ENCODE measurements around the gene NOVA2. TPM values are rescaled to one million over a fixed set of nuclear protein-coding genes. Genes with fewer than 3 reads are reported as not detected.

NOVA2 gene
- polyA plus RNA-seq, 4 donors = 2.8 to 4.8 (median 3.8) TPM

DNA sequence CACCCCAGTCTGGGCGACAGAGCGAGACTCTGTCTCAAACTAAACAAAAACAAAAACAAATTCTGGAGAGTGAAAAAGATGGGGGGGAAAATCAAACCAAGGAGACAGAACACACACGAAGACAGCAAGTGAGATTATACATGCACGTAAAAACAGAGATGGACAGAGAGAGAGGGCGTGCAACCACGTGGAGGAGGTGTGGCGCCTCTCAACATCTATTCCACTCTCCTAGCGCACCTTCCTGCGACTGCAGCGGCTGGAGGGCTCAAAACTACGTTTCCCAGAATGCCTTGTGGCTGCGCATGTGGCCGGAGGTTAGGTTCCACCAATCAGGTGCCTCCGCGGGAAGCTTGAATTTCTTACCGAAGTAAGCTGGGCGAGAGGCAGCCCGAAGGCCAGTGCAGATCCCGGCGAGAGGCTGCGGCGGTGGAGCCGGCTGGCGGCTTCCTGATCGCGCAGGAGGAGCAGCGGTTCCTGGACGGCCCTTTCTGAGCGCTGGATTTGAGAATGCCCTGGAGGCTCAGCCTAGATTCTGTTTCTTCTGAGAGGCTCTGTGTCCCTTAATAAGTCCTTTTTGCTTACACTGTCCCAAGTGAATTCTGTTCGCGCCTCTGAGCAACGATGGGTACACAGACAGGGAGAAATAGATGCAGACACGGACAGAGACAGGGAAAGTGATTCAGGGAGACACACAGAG lies 46.0 kb downstream of the NOVA2 start:
- peak; percentile 71 to 82 (median 72) for DNase-seq (ENCODE audit: low read depth in 4 of 4, low spot score in 3 of 4)

DNA sequence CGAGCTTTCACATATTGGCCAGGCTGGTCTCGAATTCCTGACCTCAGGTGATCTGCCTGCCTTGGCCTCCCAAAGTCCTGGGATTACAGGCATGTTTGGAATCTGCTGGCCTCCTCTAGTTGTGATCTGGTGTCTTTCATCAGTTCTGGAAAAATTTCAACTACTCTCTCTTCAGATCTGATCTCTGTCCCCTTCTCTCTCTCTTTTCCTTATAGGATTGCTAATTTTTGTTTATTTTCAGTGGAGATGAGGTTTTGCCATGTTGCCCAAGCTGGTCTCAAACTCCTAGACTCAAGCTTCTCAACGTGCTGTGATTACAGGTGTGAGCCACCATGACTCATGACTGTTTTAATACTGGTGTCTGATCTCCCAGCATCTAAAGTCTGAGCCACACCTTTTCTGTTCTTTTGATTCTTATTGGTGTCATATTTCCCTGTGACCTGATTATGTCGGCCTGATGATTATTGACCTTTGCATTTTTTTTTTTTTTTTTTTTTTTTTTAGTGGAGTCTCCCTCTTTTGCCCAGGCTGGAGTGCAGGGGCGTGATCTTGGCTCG lies 48.7 kb downstream of the NOVA2 start:
- no peak for DNase-seq (ENCODE audit: low read depth in 4 of 4, low spot score in 3 of 4)

DNA sequence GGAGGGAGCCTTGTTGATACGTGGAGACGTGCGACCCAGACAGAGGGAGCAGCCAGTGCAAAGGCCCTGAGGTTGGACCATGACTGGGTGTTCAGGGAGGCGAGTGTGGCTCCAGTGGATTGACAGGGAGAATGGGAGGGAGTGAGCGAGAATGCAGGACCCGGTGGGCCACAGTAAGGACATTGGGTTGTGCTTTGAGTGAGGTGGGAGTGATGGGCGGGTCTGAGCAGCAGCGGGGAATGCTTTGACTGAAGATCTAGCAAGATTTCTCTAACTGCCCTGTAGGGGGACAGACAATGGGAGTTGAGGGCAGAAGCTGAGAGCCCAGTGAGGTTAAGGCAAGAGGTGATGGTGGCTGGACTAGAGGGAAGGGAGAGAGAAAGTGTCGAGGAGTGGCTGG lies 51.4 kb downstream of the NOVA2 start:
- DNase-seq (ENCODE audit: low read depth in 4 of 4, low spot score in 3 of 4) = no peak

DNA sequence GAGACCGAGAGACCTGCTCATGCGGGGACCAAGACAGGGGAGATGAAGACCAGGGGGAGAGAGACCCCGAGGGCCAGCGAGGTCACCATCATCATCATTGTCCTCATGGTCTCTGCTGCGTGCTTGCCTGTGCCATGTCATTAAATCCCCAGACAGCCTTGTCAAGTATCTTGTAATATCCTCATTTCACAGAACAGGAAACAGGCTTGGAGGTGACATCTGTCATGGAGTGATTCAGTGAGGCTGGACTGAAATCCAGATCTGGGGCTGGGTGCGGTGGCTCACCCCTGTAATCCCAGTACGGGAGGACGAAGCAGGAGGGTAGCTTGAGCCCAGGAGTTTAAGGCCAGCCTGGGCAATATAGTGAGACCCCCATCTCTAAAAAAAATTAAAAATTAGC lies 53.2 kb downstream of the NOVA2 start:
- no peak for DNase-seq (ENCODE audit: low read depth in 4 of 4, low spot score in 3 of 4)

DNA sequence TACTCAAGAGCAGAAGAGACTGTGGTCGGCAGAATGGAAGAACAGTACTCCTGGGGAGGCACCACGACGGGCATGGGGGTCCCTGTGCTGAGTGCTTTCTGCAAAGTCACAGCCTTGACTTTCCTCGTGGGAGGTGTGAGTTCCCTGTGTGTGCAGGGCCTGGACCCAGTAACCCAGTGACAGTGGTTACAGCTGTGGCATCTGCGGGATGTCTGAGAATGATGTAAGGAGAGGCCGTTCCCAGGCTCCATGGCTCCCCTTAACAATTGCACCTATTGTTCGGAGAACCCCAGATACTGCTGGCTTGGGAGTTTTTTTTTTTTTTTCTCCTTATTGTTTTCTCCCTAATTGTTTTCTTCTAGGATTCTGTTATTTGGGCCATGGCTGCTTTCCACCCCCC lies 54.0 kb downstream of the NOVA2 start:
- DNase-seq (ENCODE audit: low read depth in 4 of 4, low spot score in 3 of 4) = no peak

DNA sequence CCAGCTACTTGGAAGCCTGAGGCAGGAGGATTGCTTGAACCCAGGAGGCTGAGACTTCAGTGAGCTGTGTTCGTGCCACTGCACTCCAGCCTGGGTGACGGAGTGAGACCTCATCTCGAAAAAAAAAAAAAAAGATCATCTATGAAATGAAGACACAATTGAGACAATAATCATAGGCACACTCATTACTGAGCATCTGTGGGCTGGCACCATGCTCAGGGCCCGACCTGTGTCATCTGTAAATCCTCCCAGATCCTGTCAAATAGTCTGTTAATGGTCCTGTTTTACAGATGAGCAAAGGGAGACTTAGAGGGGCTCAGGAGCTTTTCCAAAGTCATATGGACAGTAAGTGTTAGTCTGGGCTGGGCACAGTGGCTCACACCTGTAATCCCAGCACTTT lies 54.9 kb downstream of the NOVA2 start:
- DNase-seq (ENCODE audit: low read depth in 4 of 4, low spot score in 3 of 4) = no peak

DNA sequence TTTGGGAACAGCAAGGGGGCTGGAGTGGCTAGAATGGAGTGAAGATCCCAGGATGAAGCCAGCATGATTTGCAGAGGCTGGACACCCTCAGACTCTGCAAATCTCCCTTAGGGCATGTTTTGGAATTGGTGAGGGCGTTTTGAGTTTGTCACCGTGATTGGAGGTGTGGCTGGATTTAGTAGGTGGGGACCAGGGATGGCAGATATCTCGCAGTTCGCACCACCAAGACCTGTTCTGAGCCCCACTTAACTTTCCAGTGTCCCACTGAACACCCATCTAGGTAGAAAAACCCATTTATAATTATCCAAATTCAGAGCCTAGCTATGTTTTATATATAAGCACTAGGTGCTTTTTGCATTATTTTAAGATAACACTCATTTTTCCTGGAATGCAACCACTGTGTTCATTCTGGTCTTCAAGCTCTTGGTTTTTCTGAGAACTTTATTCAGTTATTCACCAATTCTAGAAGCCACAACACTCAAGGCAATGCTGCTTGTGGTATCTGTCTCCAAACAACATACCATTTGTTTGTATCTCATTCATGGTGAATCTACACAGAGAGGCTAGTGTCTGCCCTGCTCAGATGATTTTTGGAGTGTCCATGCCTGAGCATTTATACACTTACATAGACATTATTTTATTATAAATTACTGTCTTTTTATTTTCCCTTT lies 56.1 kb downstream of the NOVA2 start:
- DNase-seq (ENCODE audit: low read depth in 4 of 4, low spot score in 3 of 4) = no peak

DNA sequence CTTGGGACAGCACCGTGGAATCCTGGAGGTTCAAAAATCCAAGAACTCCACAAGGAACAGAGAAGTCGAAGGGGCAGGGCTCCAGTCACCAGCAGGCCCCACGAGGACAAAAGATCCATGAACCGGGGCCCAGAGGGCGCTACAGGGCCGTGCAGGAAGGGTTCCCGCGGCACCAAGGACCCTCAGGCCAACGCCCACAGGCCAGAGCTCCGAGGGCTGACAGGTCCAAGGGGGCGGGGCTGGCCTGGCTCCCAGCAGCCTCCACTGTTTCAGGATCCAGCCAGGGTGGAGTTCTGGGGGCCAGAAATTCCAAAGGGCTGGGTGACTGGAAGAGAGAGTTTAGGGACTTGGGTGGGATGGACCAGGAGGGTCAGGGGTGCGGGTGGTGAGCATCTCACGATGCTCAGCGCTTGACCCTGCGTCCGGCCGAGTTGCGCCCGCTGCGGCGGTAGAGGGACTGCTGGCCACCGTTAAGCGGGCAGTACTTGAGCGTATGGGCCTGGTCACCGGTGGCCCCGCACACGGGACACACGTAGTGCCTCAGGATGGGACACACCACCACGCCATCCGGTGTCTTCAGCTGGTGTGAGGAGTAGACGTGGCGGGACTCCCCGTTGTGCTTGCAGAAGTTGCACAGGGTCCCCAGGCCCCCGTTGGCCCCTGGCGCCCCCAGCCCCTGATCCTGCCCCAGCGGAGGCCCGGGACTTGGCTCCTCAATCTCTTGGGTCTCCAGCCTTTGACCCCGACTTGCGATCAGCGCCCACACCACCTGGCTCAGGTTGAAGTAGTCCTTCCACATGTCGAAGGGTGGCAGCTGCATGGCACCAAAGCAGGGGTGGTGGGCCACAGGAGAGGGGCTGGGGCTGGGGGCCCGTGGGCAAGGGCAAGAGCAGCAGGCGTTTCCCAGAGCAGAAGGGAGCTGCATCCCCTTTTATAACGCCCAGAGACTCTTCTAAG lies 59.5 kb downstream of the NOVA2 start, which contains the start of gene NANOS2:
Gene NANOS2 (minus strand): TSS at position 905 of the 957 bp plus-strand sequence. CDS start 85 bp downstream, at position 820.
- no peak for DNase-seq (ENCODE audit: low read depth in 4 of 4, low spot score in 3 of 4)

DNA sequence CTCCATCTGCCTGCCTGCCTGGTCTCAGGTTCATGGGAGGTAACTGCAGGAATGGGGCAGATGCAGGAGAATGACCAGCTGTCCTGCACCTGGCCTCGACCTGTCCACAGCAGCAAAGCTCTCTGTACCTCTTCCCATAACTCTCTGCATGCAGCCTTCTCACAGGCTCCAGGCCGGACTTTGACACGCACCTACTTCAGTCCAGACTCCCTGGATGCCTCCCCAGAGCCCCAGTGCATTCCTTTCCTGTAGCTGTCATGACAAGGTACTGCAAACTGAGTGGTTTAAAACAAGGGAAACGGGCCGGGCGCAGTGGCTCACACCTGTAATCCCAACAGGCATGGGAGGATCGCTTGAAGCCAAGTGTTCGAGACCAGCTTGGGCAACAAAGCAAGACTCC lies 62.4 kb downstream of the NOVA2 start:
- DNase-seq (ENCODE audit: low read depth in 4 of 4, low spot score in 3 of 4) = no peak

DNA sequence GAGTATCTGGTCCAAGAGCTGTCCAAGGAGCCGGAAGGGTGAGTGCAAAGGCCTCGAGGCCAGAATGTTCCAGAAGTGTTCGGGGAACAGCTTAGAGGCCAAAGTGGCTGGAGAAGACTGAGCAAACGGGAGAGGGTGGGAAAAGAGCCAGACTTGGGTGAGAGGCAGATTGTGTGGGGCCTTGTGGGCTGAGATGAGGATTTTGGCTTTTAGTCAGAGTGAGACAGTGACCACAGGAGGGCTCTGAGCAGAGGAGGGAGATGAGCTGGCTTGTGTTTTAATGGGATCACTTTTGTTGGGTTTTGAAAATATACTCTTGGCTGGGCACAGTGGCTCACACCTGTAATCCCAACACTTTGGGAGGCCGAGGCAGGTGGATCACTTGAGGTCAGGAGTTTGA lies 64.7 kb downstream of the NOVA2 start:
- DNase-seq (ENCODE audit: low read depth in 4 of 4, low spot score in 3 of 4) = no peak

DNA sequence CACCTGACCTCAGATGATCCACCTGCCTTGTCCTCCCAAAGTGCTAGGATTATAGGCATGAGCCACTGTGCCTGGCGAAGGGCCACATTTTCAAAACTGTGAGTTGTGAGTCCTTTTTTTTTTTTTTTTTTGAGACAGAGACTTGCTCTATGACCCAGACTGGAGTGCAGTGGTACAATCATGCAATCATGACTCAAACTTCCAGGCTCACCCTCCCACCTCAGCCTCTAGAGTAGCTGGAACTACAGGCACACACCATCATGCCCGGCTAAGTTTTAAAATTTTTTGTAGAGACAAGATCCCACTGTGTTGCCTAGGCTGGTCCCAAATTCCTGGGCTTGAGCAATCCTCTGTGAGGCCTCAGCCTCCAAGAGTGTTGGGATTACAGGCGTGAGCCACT lies 67.4 kb downstream of the NOVA2 start:
- DNase-seq (ENCODE audit: low read depth in 4 of 4, low spot score in 3 of 4) = no peak

DNA sequence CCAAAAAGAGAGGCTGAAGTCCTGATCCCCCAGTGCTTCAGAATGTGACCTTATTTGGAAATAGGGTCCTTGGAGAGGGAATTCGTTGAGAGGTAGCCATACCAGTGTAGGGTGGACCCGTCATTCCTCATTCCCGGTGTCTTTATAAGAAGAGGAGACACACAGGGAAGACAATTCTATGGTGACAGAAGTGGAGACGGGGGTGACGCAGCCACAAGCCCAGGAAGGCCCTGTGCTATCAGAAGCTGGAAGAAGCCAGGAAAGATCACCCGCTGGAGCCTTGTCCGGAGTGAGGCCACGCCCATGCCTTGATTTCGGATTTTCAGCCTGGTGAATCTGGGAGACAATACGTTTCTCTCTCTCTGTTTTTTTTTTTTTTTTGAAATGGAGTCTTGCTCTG lies 68.7 kb downstream of the NOVA2 start:
- no peak for DNase-seq (ENCODE audit: low read depth in 4 of 4, low spot score in 3 of 4)

DNA sequence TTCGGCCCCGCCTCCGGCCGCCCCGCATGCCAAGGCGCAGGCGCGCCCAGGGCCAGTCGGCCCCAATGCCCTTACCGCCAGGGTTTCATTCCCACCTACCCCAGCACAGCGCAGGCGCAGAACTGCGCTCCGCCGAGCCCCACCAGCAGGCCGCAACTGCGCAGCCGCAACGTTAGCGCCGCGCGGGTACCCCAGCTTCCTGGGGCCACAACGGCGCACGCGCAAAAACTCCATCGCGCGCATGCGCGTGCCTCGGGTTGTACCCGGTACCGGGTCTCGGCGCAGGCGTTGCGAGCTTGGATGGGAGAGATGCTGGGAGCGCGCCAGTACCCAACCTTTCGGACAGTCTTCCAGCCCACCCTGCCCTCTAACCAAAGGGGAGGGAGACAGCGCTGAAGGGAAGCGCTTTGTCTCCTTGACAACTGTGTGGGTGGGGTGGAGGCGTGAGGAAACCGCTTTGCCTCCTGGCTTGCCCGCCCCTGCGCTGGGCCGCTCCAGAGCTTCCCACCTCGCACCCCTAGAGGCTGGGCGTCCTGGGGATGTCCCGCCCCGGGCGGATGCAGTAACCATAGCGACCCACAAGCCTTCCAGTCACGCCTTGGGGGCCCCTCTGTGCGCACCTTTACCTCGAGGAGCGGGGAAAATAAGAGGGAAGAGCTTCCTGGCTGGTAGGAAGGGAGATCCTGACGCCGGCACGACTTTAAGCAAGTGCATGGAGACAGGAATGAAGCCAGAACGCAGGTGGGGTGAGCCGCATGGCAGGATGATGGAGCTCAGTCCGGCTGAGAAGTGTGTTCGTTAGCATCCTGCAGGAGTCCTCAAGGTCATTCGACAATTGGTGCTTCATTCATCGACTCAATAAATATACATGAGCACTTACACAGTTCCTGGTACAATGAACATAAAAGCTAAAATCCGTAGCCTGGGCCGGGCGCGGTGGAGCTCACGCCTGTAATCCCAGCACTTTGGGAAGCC lies 70.7 kb downstream of the NOVA2 start:
- DNase-seq (ENCODE audit: low read depth in 4 of 4, low spot score in 3 of 4) = peak; percentile 95 to 99 (median 96)

DNA sequence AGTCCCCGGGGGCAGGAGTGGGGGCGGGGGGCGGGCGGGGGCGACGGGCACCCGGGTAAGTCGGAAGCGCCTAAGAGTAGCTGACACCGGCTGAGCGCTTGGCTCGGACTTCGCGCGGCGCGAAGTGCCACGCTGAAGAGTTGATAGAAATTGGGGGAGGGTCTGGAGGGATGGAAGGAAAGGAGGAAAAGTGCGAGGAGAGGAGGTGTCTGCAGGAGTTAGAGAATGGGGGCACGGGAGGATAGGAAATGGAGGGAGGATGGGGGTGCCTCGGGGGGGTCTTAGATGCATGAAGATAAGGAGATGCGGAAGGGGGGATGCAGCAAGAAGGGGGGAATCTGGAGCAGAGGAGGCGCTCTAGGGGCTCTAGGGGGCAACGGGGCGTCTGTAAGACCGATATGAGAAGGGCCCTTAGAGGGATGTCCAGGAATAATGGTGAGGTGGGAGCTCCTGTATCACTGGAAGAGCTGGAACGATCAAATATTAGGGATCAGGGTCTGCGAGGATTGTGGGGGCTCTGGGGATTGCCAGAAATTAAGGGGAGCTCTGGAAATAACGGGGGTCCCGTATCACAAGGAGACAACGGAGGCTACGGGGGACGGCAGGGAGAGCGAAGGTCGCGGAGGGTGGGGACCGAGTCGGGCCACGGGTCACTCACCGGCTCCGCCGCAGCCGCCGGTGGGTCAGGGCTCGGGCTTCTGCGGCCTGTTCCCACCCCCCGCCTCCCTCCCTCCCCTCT lies 71.6 kb downstream of the NOVA2 start, which contains the start of gene MYPOP:
Gene MYPOP (minus strand): TSS at position 702 of the 739 bp plus-strand sequence. CDS start 840 bp downstream, outside the sequence.
- no peak for DNase-seq (ENCODE audit: low read depth in 4 of 4, low spot score in 3 of 4)

DNA sequence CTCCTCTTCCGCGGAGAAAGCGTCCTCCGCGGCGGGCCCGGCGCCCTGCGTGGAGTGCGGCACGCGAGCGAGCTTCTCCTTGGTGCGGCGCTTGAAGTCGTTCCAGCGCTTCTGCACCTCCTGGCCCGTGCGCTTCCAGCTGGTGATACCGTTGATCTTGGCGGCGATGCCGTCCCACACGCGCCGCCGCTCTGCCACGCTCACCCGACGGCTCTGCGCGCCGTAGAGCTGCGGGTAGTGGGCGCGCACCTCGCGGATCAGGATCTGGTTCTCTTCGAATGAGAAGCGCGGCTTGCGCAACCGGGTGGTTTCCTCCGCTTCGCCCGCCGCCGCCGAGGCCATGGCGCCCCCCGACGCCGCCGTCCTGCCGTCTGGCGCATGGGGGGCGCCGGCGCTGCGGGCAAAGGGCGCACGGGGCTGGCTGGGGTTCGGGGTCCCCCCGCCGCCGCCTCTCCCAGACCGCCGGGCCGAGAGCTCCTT lies 72.2 kb downstream of the NOVA2 start:
- no peak for DNase-seq (ENCODE audit: low read depth in 4 of 4, low spot score in 3 of 4)

DNA sequence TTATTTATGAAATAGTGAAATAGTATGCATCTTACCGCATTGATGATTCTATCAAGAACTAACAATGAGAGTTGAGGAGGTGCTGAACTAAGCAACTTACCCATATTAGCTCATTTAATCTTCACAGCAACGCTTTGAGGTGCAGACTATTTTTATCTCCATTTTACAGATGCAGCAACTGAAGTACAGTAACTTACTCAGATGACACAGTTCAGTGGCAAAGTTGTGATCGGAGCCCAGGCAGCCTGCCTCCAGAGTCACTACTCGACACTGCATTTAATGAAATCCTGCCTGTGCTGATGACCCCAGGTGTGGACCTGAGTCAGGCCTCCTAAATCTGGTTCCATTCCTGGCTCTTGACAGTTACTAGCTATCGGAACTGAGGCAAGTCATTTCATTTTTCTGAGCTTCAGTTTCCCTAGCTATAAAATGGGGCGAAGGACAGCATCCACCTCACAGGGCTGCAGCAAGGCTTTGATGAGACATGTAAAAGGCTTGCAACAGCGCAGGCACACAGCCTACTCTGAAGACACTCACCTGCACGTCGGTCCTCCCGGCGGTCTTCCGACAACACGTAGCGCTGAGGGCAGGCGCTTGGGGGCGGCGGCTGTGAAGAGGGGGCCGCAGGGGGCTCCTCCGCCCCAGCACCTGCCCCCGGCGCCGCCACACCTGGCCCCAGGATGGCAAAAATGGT lies 72.8 kb downstream of the NOVA2 start:
- DNase-seq (ENCODE audit: low read depth in 4 of 4, low spot score in 3 of 4) = no peak

DNA sequence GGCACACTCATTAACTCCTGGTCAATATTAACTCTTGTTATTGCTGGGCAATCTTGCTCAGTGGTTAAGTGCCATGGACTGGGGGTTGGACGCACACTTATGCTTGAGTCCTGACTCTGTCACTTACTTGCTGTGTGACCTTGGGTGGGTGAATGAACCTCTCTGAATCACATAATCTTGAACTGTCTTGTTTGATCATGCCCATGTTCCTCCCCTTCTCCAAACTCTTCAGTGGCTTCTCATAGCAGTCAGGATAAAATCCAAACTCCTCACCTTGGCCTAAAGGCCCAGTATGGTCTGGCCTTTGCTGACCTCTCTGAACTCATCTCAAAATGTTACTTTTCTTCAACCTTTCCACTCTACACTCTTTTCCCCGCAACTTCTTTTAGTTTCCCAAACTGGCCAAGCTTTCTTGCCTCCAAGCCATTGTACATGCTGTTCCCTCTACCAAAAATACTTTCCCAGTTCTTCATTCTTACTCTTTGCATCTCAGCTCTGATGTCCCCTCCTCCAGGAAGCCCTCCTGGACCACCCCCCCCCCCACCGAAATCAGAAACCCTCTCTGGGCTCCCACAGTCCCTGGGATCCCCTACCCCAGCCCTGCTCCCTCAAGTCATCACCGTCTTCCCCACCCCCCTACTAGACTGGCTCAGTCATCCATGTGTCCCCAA lies 73.6 kb downstream of the NOVA2 start:
- DNase-seq (ENCODE audit: low read depth in 4 of 4, low spot score in 3 of 4) = no peak

DNA sequence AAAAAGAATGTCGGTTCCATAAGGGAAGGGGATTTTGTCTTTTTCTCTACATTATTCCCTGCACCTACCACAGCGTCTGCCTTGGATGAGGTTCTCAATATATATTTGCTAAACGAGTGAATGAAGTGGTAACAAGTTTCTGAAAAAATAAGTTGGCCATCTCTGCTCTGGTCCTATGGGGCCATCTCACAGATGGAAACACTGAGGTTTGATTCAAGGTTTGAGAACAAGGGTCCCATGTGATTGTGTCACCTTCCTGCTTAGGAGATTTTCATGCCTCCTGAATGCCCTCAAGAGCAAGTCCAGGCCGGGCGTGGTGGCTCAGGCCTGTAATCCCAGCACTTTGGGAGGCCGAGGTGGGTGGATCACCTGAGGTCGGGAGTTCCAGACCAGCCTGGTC lies 74.4 kb downstream of the NOVA2 start:
- DNase-seq (ENCODE audit: low read depth in 4 of 4, low spot score in 3 of 4) = no peak
